ENCODE results near the gene DHRS13. TPM values are rescaled to one million over a fixed set of nuclear protein-coding genes. Genes with fewer than 3 reads are reported as not detected.

DHRS13 gene
- polyA plus RNA-seq, 3 donors: 3.7 to 4.5 (median 3.8) TPM

- H3K4me1 ChIP-seq (ENCODE audit: control insufficient read depth in 1 of 2, insufficient read depth in 2 of 2, low read length in 2 of 2): peaks cover 9 to 16% of the 10 kb centered on the region in 2 donors
- no peak overlapping the region for H3K9ac ChIP-seq (ENCODE audit: insufficient read depth, low read length, poor library complexity, severe bottlenecking)
- Mint-ChIP-seq H3K9me3 (peaks cover 0 to 2% (median 0%) of the 10 kb centered on the region in 7 donors), H3K36me3 (peaks cover 57 to 58% of the 10 kb centered on the region in 2 donors), H3K4me1 (peaks cover 14% of the 10 kb centered on the region), H3K27me3 (ENCODE audit: low read depth in 3 of 3) (peaks cover under 1 to 3% (median 2%) of the 10 kb centered on the region in 3 donors), H3K4me3 (no peak overlapping the region), H3K27ac (peak overlapping the region in 6 of 7 donors; percentile 1 to 72 (median 38))
- H4K20me1 ChIP-seq (ENCODE audit: insufficient read depth, low read length): peaks cover 54% of the 10 kb centered on the region
- WGBS (ENCODE audit: insufficient coverage): 67% methylated on average over 3 of the region's 7 CpGs
- H3K9me3 ChIP-seq (replicated peaks in 1 of 2; ENCODE audit: control insufficient read depth in 1 of 2, insufficient read depth in 1 of 2, low read length in 2 of 2): no peaks in the 10 kb centered on the region
- H3K79me2 ChIP-seq (ENCODE audit: insufficient read depth, low read length): peaks cover 4% of the 10 kb centered on the region
- H2AFZ ChIP-seq (ENCODE audit: insufficient read depth, low read depth, low read length, poor library complexity, severe bottlenecking): no peak overlapping the region
- H3K27me3 ChIP-seq (ENCODE audit: control insufficient read depth in 2 of 2, insufficient read depth in 2 of 2, low read length in 2 of 2): no peaks in the 10 kb centered on the region
- H3K27ac ChIP-seq (ENCODE audit: low read depth in 1 of 2, low read length in 2 of 2): peak overlapping the region in 1 of 2 donors; percentile 10
- no peak for DNase-seq
- H3K36me3 ChIP-seq (replicated peaks in 1 of 2; ENCODE audit: control insufficient read depth in 1 of 2, insufficient read depth in 2 of 2, low read length in 2 of 2): peaks cover 62 to 64% of the 10 kb centered on the region in 2 donors
- no peak overlapping the region for H3K4me2 ChIP-seq (replicated peaks; ENCODE audit: extremely low read depth, low read length, poor library complexity, severe bottlenecking)
- H3K4me3 ChIP-seq (replicated peaks in 1 of 3; ENCODE audit: low read depth in 2 of 3, low read length in 3 of 3): no peak overlapping the region
- TF ChIP-seq CTCF (IDR thresholded peaks at IDR 0.05): no peak
- intact Hi-C loops (cut with micrococcal nuclease): loop anchor here in 1 of 2 donors (10.0 kb wide), 1 partner anchor 208 kb away; no protein-coding TSS in a partner anchor
Measured at GRCh38 chr17:28906706-28907438, 4.0 kb upstream of the DHRS13 start.

GRCh38 chr17:28906276-28906675, 3.4 kb upstream of the DHRS13 start:
- H3K27me3 ChIP-seq (ENCODE audit: control insufficient read depth in 2 of 2, insufficient read depth in 2 of 2, low read length in 2 of 2): no peaks in the 10 kb centered on the region
- Mint-ChIP-seq H3K36me3 (peaks cover 51 to 52% of the 10 kb centered on the region in 2 donors), H3K4me3 (no peak overlapping the region), H3K27ac (peak overlapping the region in 3 of 7 donors; percentile 20 to 72 (median 38)), H3K27me3 (ENCODE audit: low read depth in 3 of 3) (peaks cover 1 to 7% (median 2%) of the 10 kb centered on the region in 3 donors), H3K9me3 (peaks cover 0 to 2% (median 0%) of the 10 kb centered on the region in 7 donors), H3K4me1 (peaks cover 20% of the 10 kb centered on the region)
- intact Hi-C loops (cut with micrococcal nuclease): loop anchor here in 1 of 2 donors (10.0 kb wide), 1 partner anchor 209 kb away; no protein-coding TSS in a partner anchor
- peaks cover 48% of the 10 kb centered on the region for H4K20me1 ChIP-seq (ENCODE audit: insufficient read depth, low read length)
- no peak overlapping the region for H3K27ac ChIP-seq (ENCODE audit: low read depth in 1 of 2, low read length in 2 of 2)
- no peak for TF ChIP-seq CTCF (IDR thresholded peaks at IDR 0.05)
- H3K9me3 ChIP-seq (replicated peaks in 1 of 2; ENCODE audit: control insufficient read depth in 1 of 2, insufficient read depth in 1 of 2, low read length in 2 of 2): no peaks in the 10 kb centered on the region
- H3K4me3 ChIP-seq (replicated peaks in 1 of 3; ENCODE audit: low read depth in 2 of 3, low read length in 3 of 3): no peak overlapping the region
- no peak overlapping the region for H3K4me2 ChIP-seq (replicated peaks; ENCODE audit: extremely low read depth, low read length, poor library complexity, severe bottlenecking)
- no peak overlapping the region for H2AFZ ChIP-seq (ENCODE audit: insufficient read depth, low read depth, low read length, poor library complexity, severe bottlenecking)
- peaks cover 15 to 22% of the 10 kb centered on the region in 2 donors for H3K4me1 ChIP-seq (ENCODE audit: control insufficient read depth in 1 of 2, insufficient read depth in 2 of 2, low read length in 2 of 2)
- H3K79me2 ChIP-seq (ENCODE audit: insufficient read depth, low read length): peaks cover 4% of the 10 kb centered on the region
- H3K36me3 ChIP-seq (replicated peaks in 1 of 2; ENCODE audit: control insufficient read depth in 1 of 2, insufficient read depth in 2 of 2, low read length in 2 of 2): peaks cover 56 to 58% of the 10 kb centered on the region in 2 donors
- WGBS (ENCODE audit: insufficient coverage): 84% methylated on average over 6 of the region's 9 CpGs
- DNase-seq: no peak
- no peak overlapping the region for H3K9ac ChIP-seq (ENCODE audit: insufficient read depth, low read length, poor library complexity, severe bottlenecking)
